B cell (primary cell): Measurements from ENCODE around the gene ANKS1A.

Experiments used
- EZH2 ChIP-seq: IDR thresholded peaks from 2 replicates; pipeline ENCODE4 v1.6.1; 2012; ENCODE audit warnings: borderline replicate concordance, low read depth, mild to moderate bottlenecking, moderate library complexity, low read length; ENCODE audit not compliant: insufficient read depth, poor library complexity, severe bottlenecking
- TF ChIP-seq, protein P1 (sequence below): fragments of 200-600 bp; IDR thresholded peaks from one replicate; pipeline ENCODE4 v1.8.0; 2022; ENCODE audit warnings: antibody characterized with exemption, mild to moderate bottlenecking

GRCh38 chr6:34950849-34951248 is 61.8 kb downstream of the ANKS1A start:
- TF ChIP-seq, protein P1, sequence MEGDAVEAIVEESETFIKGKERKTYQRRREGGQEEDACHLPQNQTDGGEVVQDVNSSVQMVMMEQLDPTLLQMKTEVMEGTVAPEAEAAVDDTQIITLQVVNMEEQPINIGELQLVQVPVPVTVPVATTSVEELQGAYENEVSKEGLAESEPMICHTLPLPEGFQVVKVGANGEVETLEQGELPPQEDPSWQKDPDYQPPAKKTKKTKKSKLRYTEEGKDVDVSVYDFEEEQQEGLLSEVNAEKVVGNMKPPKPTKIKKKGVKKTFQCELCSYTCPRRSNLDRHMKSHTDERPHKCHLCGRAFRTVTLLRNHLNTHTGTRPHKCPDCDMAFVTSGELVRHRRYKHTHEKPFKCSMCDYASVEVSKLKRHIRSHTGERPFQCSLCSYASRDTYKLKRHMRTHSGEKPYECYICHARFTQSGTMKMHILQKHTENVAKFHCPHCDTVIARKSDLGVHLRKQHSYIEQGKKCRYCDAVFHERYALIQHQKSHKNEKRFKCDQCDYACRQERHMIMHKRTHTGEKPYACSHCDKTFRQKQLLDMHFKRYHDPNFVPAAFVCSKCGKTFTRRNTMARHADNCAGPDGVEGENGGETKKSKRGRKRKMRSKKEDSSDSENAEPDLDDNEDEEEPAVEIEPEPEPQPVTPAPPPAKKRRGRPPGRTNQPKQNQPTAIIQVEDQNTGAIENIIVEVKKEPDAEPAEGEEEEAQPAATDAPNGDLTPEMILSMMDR, result no peak
- TF ChIP-seq EZH2, result no peak
